Cardiac fibroblast (primary cell): ENCODE data around the gene UPK3A.

Experiments used
- DNase-seq, 2 donors: peaks; one replicate each; pipeline versions ENCODE4 v3.0.0 to v3.0.0-alpha.2; 2010; ENCODE audit warnings: low read depth in 2 of 2
- H3K4me3 ChIP-seq, 2 donors: replicated peaks in 1 of 2; 1 replicate in 1 of 2; 2 replicates in 1 of 2; pipeline ENCODE4 v1.5.1; 2011; ENCODE audit warnings: low read depth in 2 of 2, low read length in 2 of 2, mild to moderate bottlenecking in 2 of 2, moderate library complexity in 1 of 2
- CTCF ChIP-seq: IDR thresholded peaks from one replicate; pipeline ENCODE4 v1.5.1; 2011; ENCODE audit warnings: low read depth, mild to moderate bottlenecking, low read length, inconsistent platforms

UPK3A gene

GRCh38 chr22:45331486-45331885 is 46.7 kb downstream of the UPK3A start:
- no peak for DNase-seq
- H3K4me3 ChIP-seq, result no peak overlapping the region
- TF ChIP-seq CTCF, result no peak

DNA sequence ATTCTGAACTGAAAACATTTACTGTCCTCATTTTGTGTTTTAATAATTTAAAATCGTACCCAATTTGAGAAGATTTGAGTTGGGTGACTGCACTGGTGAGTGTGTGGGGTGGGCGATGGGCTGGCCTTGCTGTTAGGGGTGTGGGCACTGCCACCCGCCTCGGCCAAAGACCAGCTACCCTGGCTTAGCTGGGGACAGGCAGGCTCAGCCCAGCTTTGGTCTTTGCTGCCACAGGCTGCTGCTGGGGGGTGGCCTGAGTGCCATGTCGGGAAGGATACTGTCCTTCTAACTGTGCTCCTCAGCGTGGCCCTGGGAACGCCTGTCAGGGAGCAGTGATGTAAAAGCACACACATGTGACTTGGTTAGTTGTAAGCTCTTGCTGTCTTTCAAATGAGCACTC is 47.3 kb downstream of the UPK3A start:
- H3K4me3 ChIP-seq, result no peak overlapping the region
- no peak for TF ChIP-seq CTCF
- DNase-seq, result no peak

DNA sequence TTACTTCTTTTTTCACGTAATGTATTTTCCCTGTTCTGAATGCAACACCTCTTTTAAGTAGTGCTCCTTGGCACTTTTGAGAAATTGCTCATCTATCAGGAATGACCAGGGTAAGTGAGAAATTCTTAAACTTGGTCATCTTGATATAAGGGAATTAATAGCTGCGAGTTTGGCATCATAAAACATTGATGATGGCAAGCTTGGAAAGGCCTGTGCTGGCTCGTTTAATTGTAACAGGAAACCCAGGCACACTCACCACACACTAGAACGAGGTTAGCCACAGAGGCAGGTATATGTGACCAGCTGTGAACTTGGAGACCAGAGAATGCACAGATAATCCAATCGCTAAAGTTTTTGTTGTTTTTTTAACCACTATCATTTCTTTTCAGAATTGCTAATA is 49.3 kb downstream of the UPK3A start:
- no peak for TF ChIP-seq CTCF
- peak in 1 of 2 donors; percentile 41 for DNase-seq

GRCh38 chr22:45334528-45334927 is 49.8 kb downstream of the UPK3A start:
- H3K4me3 ChIP-seq, result no peak overlapping the region
- DNase-seq, result no peak
- TF ChIP-seq CTCF, result no peak

More for the DNA sequence above, 49.3 kb downstream of the UPK3A start:
- no peak overlapping the region for H3K4me3 ChIP-seq

DNA sequence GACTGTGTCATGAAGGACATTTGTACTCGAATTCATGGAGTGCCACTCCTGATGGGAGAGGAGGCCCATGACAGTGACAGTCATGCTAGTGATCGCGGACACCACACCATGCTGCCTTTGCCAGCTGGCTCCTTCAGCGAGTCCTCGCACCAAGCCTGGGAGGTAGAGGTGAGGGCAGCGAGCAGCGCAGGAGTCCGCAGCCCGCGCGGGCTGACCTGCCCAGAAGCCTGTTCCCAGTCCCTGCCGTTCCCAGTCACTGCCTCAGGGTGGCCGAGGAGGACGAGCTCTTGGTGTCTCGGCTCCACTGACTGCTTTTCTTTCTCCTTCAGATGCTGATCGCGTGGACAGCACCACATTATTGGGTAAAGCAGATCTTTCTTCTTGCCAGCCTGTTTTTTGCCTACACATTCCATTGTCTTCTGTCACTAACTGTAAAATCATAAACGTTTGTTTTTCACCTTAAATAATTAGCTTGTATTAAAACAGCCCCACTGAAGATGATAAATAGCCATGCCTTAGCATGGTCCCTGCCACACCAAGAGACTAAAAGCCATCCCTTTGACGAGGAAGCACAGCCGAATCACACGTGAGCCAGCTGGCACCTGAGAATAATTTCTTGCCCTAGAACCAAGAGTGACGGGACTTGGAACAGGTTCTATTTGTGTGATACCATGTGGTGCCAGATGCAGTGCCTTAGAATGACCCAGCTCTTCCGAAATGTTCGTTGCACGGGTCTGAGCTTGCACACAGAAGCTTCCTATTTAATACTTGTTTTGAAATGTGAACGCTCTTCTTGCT is 50.5 kb downstream of the UPK3A start:
- H3K4me3 ChIP-seq, result no peak overlapping the region
- no peak for DNase-seq
- TF ChIP-seq CTCF, result no peak

- no peak for TF ChIP-seq CTCF
- H3K4me3 ChIP-seq, result no peak overlapping the region
- DNase-seq, result no peak
These were observed 51.2 kb downstream of the UPK3A start for GRCh38 chr22:45335854-45336522.
